Activated CD4-positive, alpha-beta T cell treated with anti-CD3 and anti-CD28 coated beads, Interleukin-2, amount 10 ng/mL, durations not matched to agents 7 days and 5 days (primary cell): ENCODE data around the gene MBD3. TPM values are rescaled to one million over a fixed set of nuclear protein-coding genes. Genes with fewer than 3 reads are reported as not detected.

Experiments used
- total RNA-seq, 2 experiments: library from RNA; stranded (reverse); gene quantifications; one replicate each; pipeline ENCODE4 v1.2.3, GENCODE V29; 2021

The MBD3 gene
- total RNA-seq, 2 experiments from 2014 or later = 76.2 to 93.3 TPM

Other genes starting within 250 kb of the MBD3 start
- 100 to 1,000 TPM in 1 of 2 experiments, 10 to 100 TPM in 1; 99.3 to 103 TPM for gene NDUFS7, start 209.0 kb downstream of the MBD3 start, total RNA-seq
- gene GAMT, start 191.3 kb downstream of the MBD3 start, total RNA-seq = 10 to 100 TPM; 23.0 to 25.9 TPM
- 100 to 1,000 TPM; 235 to 241 TPM for gene DAZAP1, start 185.3 kb downstream of the MBD3 start, total RNA-seq
- gene RPS15, start 154.5 kb downstream of the MBD3 start, total RNA-seq = 1,000 to 10,000 TPM; 1,158 to 1,387 TPM
- under 1 TPM; 0.02 to 0.10 TPM for gene APC2, start 142.7 kb downstream of the MBD3 start, total RNA-seq
- gene C19orf25, start 113.7 kb downstream of the MBD3 start, total RNA-seq = 10 to 100 TPM; 33.2 to 40.7 TPM
- gene PCSK4, start 102.5 kb downstream of the MBD3 start, total RNA-seq = 1 to 10 TPM; 3.8 to 4.4 TPM
- 1 to 10 TPM; 1.6 to 1.8 TPM for gene REEP6, start 101.7 kb downstream of the MBD3 start, total RNA-seq
- gene ADAMTSL5, start 79.8 kb downstream of the MBD3 start, total RNA-seq = 1 to 10 TPM; 4.2 to 5.4 TPM
- not detected for gene PLK5, start 68.8 kb downstream of the MBD3 start, total RNA-seq
- gene MEX3D, start 24.5 kb downstream of the MBD3 start, total RNA-seq = 10 to 100 TPM in 1 of 2 experiments, 1 to 10 TPM in 1; 10.0 to 12.1 TPM
- gene UQCR11, start 12.6 kb upstream of the MBD3 start, total RNA-seq = 100 to 1,000 TPM; 144 to 184 TPM
- gene TCF3, start 59.8 kb upstream of the MBD3 start, total RNA-seq = 10 to 100 TPM; 84.5 to 85.9 TPM
- not detected for gene ONECUT3, start 160.6 kb upstream of the MBD3 start, total RNA-seq
- 10 to 100 TPM; 22.2 to 28.8 TPM for gene ATP8B3, start 219.4 kb upstream of the MBD3 start, total RNA-seq